ENCODE results near the gene CRACR2A. TPM values are rescaled to one million over a fixed set of nuclear protein-coding genes. Genes with fewer than 3 reads are reported as not detected.

Gene CRACR2A
- total and polyA plus RNA-seq, 2 of the 13 experiments (the other 11 are each of a cell fraction or from before 2014, with no cell fraction given), result 0.09 to 0.20 TPM

GRCh38 chr12:3606128-3606527 is 146.8 kb downstream of the CRACR2A start (continued):
- TF ChIP-seq NFAT5 (CRISPR knock-in tag; IDR thresholded peaks at IDR 0.05) (no peak), ZNF354B (CRISPR knock-in tag; IDR thresholded peaks at IDR 0.05) (no peak)

- Histone ChIP-seq H2AFZ (ENCODE audit: low read length) (no peak overlapping the region), H3K79me2 (ENCODE audit: insufficient read depth, low read length) (no peaks in the 10 kb centered on the region), H3K4me1 (ENCODE audit: insufficient read depth, low read length) (no peaks in the 10 kb centered on the region), H3K9ac (ENCODE audit: insufficient read depth, low read depth, low read length) (no peak overlapping the region), H3K27me3 (ENCODE audit: control insufficient read depth in 1 of 2, insufficient read depth in 2 of 2, low read length in 2 of 2) (peaks cover 2 to 61% of the 10 kb centered on the region in 2 experiments), H3K4me2 (ENCODE audit: low read depth, low read length) (no peak overlapping the region), H3K4me3 (replicated peaks in 1 of 3; ENCODE audit: insufficient read depth in 1 of 3, low read depth in 2 of 3, low read length in 3 of 3) (no peak overlapping the region), H3K27ac (ENCODE audit: extremely low read length, insufficient read depth, low read length) (no peak overlapping the region), H3K9me3 (ENCODE audit: low read length) (no peaks in the 10 kb centered on the region), H4K20me1 (ENCODE audit: insufficient read depth, low read length) (no peaks in the 10 kb centered on the region), H3K36me3 (replicated peaks in 1 of 2; ENCODE audit: control insufficient read depth in 1 of 2, insufficient read depth in 2 of 2, low read length in 2 of 2) (no peaks in the 10 kb centered on the region)
- CTCF ChIA-PET (ENCODE audit: low intra/inter-chr PET ratio, low total read pairs), result no interaction called here
- no TSS peak for BruUV-seq (replicated peaks)
- in situ Hi-C loops (cut with HindIII; ENCODE audit: extremely low pct_ligation_motif_present, low pct_unique_long_range_greater_than_20kb), result no loop called here
- TF ChIP-seq DDIT3 (CRISPR knock-in tag; IDR thresholded peaks at IDR 0.05), result no peak
- TF ChIP-seq HNRNPLL (IDR thresholded peaks at IDR 0.05; ENCODE audit: low read depth, low read length, poor library complexity, severe bottlenecking), result no peak
- TF ChIP-seq ZNF598 (CRISPR knock-in tag; IDR thresholded peaks at IDR 0.05; ENCODE audit: borderline replicate concordance), result no peak
- TF ChIP-seq SALL1 (CRISPR knock-in tag; IDR thresholded peaks at IDR 0.05), result no peak
- TF ChIP-seq KLF16 (CRISPR knock-in tag; IDR thresholded peaks at IDR 0.05), result no peak
- no peak for TF ChIP-seq ZNF24 (IDR thresholded peaks at IDR 0.05)
- no peak for TF ChIP-seq CEBPB (IDR thresholded peaks at IDR 0.05; ENCODE audit: borderline replicate concordance, low read depth, low read length)
- ATAC-seq (no peak), FAIRE-seq (no peak), DNase-seq (ENCODE audit: low spot score) (no peak)
- POLR2A ChIA-PET, result no interaction called here
- intact Hi-C loops (cut with micrococcal nuclease; ENCODE audit: unreplicated experiment), result no loop called here
- WGBS (ENCODE audit: low lambda C conversion rate), result 14% methylated on average over 4 of the region's 6 CpGs
These were observed 147.2 kb downstream of the CRACR2A start for GRCh38 chr12:3605692-3606091.

All from HepG2 (cell line).